GM21515 (cell line): Measurements from ENCODE around the gene CCDC77.
"Not testable (repeated sequence)": the region's sequence is repeated elsewhere in the genome, so short reads cannot be mapped to it uniquely, and the experiment has no call there.

Source experiments
- ATAC-seq: cut with Tn5 transposase; IDR thresholded peaks from one replicate; pipeline ENCODE4 v1.9.1; 2021; ENCODE audit not compliant: unreplicated experiment

CCDC77 gene

GRCh38 chr12:401235-402028 is at the start of gene CCDC77:
CCDC77 (plus strand) TSS chr12:401644; CDS start chr12:409384, 7,740 bp downstream.
- peak; percentile 94 for ATAC-seq

GRCh38 chr12:356276-356988 is 45.0 kb upstream of the CCDC77 start:
- ATAC-seq = no peak

GRCh38 chr12:359091-359490 is 42.4 kb upstream of the CCDC77 start:
- ATAC-seq = no peak

GRCh38 chr12:366820-367219 is 34.6 kb upstream of the CCDC77 start:
- ATAC-seq = no peak

GRCh38 chr12:367972-368371 is 33.5 kb upstream of the CCDC77 start:
- ATAC-seq = no peak

- ATAC-seq = not testable (repeated sequence)
Measured at GRCh38 chr12:370739-371485, 30.5 kb upstream of the CCDC77 start.

GRCh38 chr12:386651-387050 is 14.8 kb upstream of the CCDC77 start:
- ATAC-seq = no peak

- no peak for ATAC-seq
Measured at GRCh38 chr12:388012-388411, 13.4 kb upstream of the CCDC77 start.

- ATAC-seq = peak; percentile 44
Measured at GRCh38 chr12:388541-389141, 12.8 kb upstream of the CCDC77 start.

- ATAC-seq = peak; percentile 83
Measured at GRCh38 chr12:389142-390096, 12.0 kb upstream of the CCDC77 start, which contains the start of gene KDM5A. KDM5A (minus strand) TSS chr12:389320; CDS start chr12:389091, 229 bp downstream.

- no peak for ATAC-seq
Measured at GRCh38 chr12:400828-401227, 616 bp upstream of the CCDC77 start.

GRCh38 chr12:402029-402389 is 565 bp downstream of the CCDC77 start:
- ATAC-seq = no peak

GRCh38 chr12:414859-415258 is 13.4 kb downstream of the CCDC77 start:
- no peak for ATAC-seq

- no peak for ATAC-seq
Measured at GRCh38 chr12:418432-418831, 17.0 kb downstream of the CCDC77 start.

- no peak for ATAC-seq
Measured at GRCh38 chr12:422526-422925, 21.1 kb downstream of the CCDC77 start.

GRCh38 chr12:435737-436136 is 34.3 kb downstream of the CCDC77 start:
- not testable (repeated sequence) for ATAC-seq

GRCh38 chr12:442235-442884 is 40.9 kb downstream of the CCDC77 start:
- ATAC-seq = no peak

GRCh38 chr12:447141-447540 is 45.7 kb downstream of the CCDC77 start:
- no peak for ATAC-seq

- ATAC-seq = no peak
Measured at GRCh38 chr12:449203-449602, 47.8 kb downstream of the CCDC77 start.

GRCh38 chr12:450438-450837 is 49.0 kb downstream of the CCDC77 start:
- no peak for ATAC-seq
